Measurements from ENCODE around the gene GNAS.

GRCh38 chr20:58829531-58829941 is 23.0 kb upstream of the GNAS start:
- TF ChIP-seq CTCF (conservative IDR thresholded peaks at IDR 0.05; ENCODE audit: low read length) (no peak), EZH2phosphoT487 (IDR thresholded peaks at IDR 0.05; ENCODE audit: borderline replicate concordance) (no peak)
